GM19099 (cell line): Measurements from ENCODE around the gene GPR18.

ENCODE experiments used
- POLR2A ChIP-seq: IDR thresholded peaks from 3 replicates; pipeline ENCODE4 v1.6.1; 2011; ENCODE audit warnings: low read depth; ENCODE audit not compliant: insufficient read length; ENCODE audit errors: extremely low read depth

GPR18 gene

GRCh38 chr13:99228737-99229691 lies 29.2 kb downstream of the GPR18 start:
- no peak for TF ChIP-seq POLR2A

- TF ChIP-seq POLR2A: no peak
Measured at GRCh38 chr13:99227909-99228688, 30.1 kb downstream of the GPR18 start.

GRCh38 chr13:99227331-99227900 lies 30.8 kb downstream of the GPR18 start:
- no peak for TF ChIP-seq POLR2A

GRCh38 chr13:99226513-99226912 lies 31.7 kb downstream of the GPR18 start:
- TF ChIP-seq POLR2A: no peak

GRCh38 chr13:99225078-99225477 lies 33.1 kb downstream of the GPR18 start:
- TF ChIP-seq POLR2A: no peak

GRCh38 chr13:99224021-99224420 lies 34.2 kb downstream of the GPR18 start:
- no peak for TF ChIP-seq POLR2A

GRCh38 chr13:99223587-99223986 lies 34.6 kb downstream of the GPR18 start:
- no peak for TF ChIP-seq POLR2A

GRCh38 chr13:99221567-99222239 lies 36.5 kb downstream of the GPR18 start:
- TF ChIP-seq POLR2A: no peak

- no peak for TF ChIP-seq POLR2A
Measured at GRCh38 chr13:99220199-99220935, 37.8 kb downstream of the GPR18 start.

GRCh38 chr13:99218969-99219368 lies 39.2 kb downstream of the GPR18 start:
- no peak for TF ChIP-seq POLR2A

- no peak for TF ChIP-seq POLR2A
Measured at GRCh38 chr13:99218545-99218944, 39.6 kb downstream of the GPR18 start.

- TF ChIP-seq POLR2A: no peak
Measured at GRCh38 chr13:99218126-99218525, 40.1 kb downstream of the GPR18 start.

- no peak for TF ChIP-seq POLR2A
Measured at GRCh38 chr13:99217461-99218110, 40.6 kb downstream of the GPR18 start.
